OCI-LY1 (cell line): ENCODE measurements around the gene ARID3B.

Experiments used
- CTCF ChIP-seq: fragments of 200-600 bp; sonication (generic), shearing (Covaris generic); IDR thresholded peaks from 2 replicates; pipeline ENCODE4 v1.5.1; 2017; ENCODE audit warnings: mild to moderate bottlenecking, antibody characterized with exemption, low read length, moderate library complexity, mixed read lengths
- EZH2 ChIP-seq: fragments of 200-600 bp; sonication (generic), shearing (Covaris generic); IDR thresholded peaks from 2 replicates; pipeline ENCODE4 v1.8.0; 2017; ENCODE audit warnings: borderline replicate concordance, mixed run types, mild to moderate bottlenecking, antibody characterized with exemption, low read length, moderate library complexity, mixed read lengths

- TF ChIP-seq EZH2 (no peak), CTCF (no peak)
Measured at GRCh38 chr15:74555192-74555591, 14.2 kb downstream of the ARID3B start.
